Astrocyte (in vitro differentiated cells and primary cell): ENCODE measurements around the gene TMUB1.

ENCODE experiments used
- EZH2 ChIP-seq: IDR thresholded peaks from 2 replicates; pipeline ENCODE4 v1.6.1; 2012; ENCODE audit warnings: mild to moderate bottlenecking, low read length, inconsistent platforms; ENCODE audit not compliant: insufficient read depth
- TF ChIP-seq, protein P1 (sequence below): IDR thresholded peaks from 2 replicates; pipeline ENCODE4 v1.5.1; 2011; ENCODE audit warnings: low read depth, mild to moderate bottlenecking, inconsistent platforms, low read length, moderate library complexity; ENCODE audit not compliant: insufficient read depth

DNA sequence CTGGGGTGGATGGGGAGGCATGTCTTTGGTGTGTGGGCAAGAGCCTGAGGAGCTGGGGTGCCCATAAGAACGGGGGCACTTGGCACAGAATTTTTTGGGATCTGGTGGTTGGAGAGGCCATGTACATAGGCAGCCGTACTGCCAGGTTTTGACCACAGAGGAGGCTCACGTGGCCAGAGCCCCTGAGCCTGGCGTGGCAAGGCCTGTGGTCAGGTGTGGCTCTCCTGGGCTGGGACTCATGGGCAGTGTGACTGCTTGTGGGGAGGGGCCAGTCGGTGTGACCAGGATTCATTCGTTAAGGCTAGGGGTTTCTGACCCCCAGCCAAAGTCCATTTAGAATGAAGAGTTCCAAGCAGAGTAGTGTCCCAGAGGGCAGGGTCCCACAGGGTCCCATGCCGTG, 41.2 kb upstream of the TMUB1 start:
- no peak for TF ChIP-seq EZH2
- TF ChIP-seq, protein P1, sequence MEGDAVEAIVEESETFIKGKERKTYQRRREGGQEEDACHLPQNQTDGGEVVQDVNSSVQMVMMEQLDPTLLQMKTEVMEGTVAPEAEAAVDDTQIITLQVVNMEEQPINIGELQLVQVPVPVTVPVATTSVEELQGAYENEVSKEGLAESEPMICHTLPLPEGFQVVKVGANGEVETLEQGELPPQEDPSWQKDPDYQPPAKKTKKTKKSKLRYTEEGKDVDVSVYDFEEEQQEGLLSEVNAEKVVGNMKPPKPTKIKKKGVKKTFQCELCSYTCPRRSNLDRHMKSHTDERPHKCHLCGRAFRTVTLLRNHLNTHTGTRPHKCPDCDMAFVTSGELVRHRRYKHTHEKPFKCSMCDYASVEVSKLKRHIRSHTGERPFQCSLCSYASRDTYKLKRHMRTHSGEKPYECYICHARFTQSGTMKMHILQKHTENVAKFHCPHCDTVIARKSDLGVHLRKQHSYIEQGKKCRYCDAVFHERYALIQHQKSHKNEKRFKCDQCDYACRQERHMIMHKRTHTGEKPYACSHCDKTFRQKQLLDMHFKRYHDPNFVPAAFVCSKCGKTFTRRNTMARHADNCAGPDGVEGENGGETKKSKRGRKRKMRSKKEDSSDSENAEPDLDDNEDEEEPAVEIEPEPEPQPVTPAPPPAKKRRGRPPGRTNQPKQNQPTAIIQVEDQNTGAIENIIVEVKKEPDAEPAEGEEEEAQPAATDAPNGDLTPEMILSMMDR, result no peak
